Endodermal cell (in vitro differentiated cells): ENCODE data around the gene ARL15. TPM values are rescaled to one million over a fixed set of nuclear protein-coding genes. Genes with fewer than 3 reads are reported as not detected.

ENCODE experiments used
- DNase-seq: peaks from one replicate; pipeline ENCODE4 v3.0.0-alpha.2; 2017
- H3K27ac ChIP-seq: 2 replicates; pipeline ENCODE4 v1.5.1; 2013; ENCODE audit warnings: mild to moderate bottlenecking, low read depth, low read length, moderate library complexity
- H3K27me3 ChIP-seq: 2 replicates; pipeline ENCODE4 v1.6.1; 2013; ENCODE audit warnings: mild to moderate bottlenecking, low read length, moderate library complexity; ENCODE audit not compliant: insufficient read depth, control insufficient read depth, poor library complexity, severe bottlenecking
- H3K36me3 ChIP-seq: 2 replicates; pipeline ENCODE4 v1.7.0; 2013; ENCODE audit warnings: mild to moderate bottlenecking, low read length, moderate library complexity; ENCODE audit not compliant: control insufficient read depth, insufficient read depth
- H3K4me1 ChIP-seq: one replicate; pipeline ENCODE4 v1.7.0; 2013; ENCODE audit warnings: low read length; ENCODE audit not compliant: control insufficient read depth, insufficient read depth
- H3K4me3 ChIP-seq: 2 replicates; pipeline ENCODE4 v1.5.1; 2013; ENCODE audit warnings: mild to moderate bottlenecking, low read length, moderate library complexity
- H3K9ac ChIP-seq: 2 replicates; pipeline ENCODE4 v1.6.1; 2013; ENCODE audit warnings: mild to moderate bottlenecking, low read length, moderate library complexity; ENCODE audit not compliant: poor library complexity, severe bottlenecking; ENCODE audit errors: extremely low read depth
- H3K9me3 ChIP-seq: 2 replicates; pipeline ENCODE4 v1.6.1; 2013; ENCODE audit warnings: mild to moderate bottlenecking, low read length, moderate library complexity; ENCODE audit not compliant: control insufficient read depth
- H3K27ac Mint-ChIP-seq: 2 replicates; pipeline ENCODE4 v1.8.0; 2020; ENCODE audit warnings: mixed read lengths
- H3K27me3 Mint-ChIP-seq: 2 replicates; pipeline ENCODE4 v1.8.0; 2021; ENCODE audit warnings: mild to moderate bottlenecking, mixed read lengths; ENCODE audit not compliant: insufficient read depth
- H3K36me3 Mint-ChIP-seq: 2 replicates; pipeline ENCODE4 v1.8.0; 2020; ENCODE audit warnings: low read depth, mixed read lengths
- H3K4me1 Mint-ChIP-seq: 2 replicates; pipeline ENCODE4 v1.8.0; 2020; ENCODE audit warnings: mixed read lengths
- H3K4me3 Mint-ChIP-seq: 2 replicates; pipeline ENCODE4 v1.8.0; 2020; ENCODE audit warnings: mild to moderate bottlenecking, moderate library complexity, mixed read lengths
- H3K9me3 Mint-ChIP-seq: 2 replicates; pipeline ENCODE4 v1.8.0; 2020; ENCODE audit warnings: mild to moderate bottlenecking, mixed read lengths
- CTCF ChIP-seq: fragments of 200-600 bp; sonication (generic); conservative IDR thresholded peaks from 2 replicates; pipeline ENCODE4 v1.5.0; 2021; ENCODE audit warnings: antibody characterized with exemption, mild to moderate bottlenecking
- whole genome bisulfite sequencing, 2 experiments: methylation state at CpG; one replicate each; pipeline versions ENCODE4 v1.1.5 to v1.1.7; 2013; ENCODE audit warnings: missing lambda C conversion rate in 2 of 2, mixed read lengths in 1 of 2; ENCODE audit not compliant: insufficient coverage in 1 of 2, insufficient read length in 1 of 2; 5-methylcytosine and 5-hydroxymethylcytosine counted together
- total RNA-seq, 2 donors: library from RNA; stranded (reverse); fragmentation: NEBNext Ultra II Directional in 1 of 2; extraction: Animal tissue kit (Norgen Biotek cat#: 25700) in 1 of 2; gene quantifications; 2 replicates in 1 of 2; 3 replicates in 1 of 2; pipeline ENCODE4 v1.2.1, GENCODE V29; 2021

Gene ARL15
- total RNA-seq, 2 donors from 2014 or later: 23.3 to 24.0 TPM

- Histone ChIP-seq H3K27me3 (no peaks in the 10 kb centered on the region), H3K27ac (no peak overlapping the region), H3K9ac (no peak overlapping the region), H3K4me3 (no peak overlapping the region), H3K4me1 (no peaks in the 10 kb centered on the region), H3K9me3 (peaks cover 33% of the 10 kb centered on the region), H3K36me3 (no peaks in the 10 kb centered on the region)
- peaks cover 7% of the 10 kb centered on the region for H3K4me1 Mint-ChIP-seq
- no peak for TF ChIP-seq CTCF
- no peak overlapping the region for H3K4me3 Mint-ChIP-seq
- no peak for DNase-seq
- H3K27ac Mint-ChIP-seq: no peak overlapping the region
- H3K27me3 Mint-ChIP-seq: peaks cover 1% of the 10 kb centered on the region
- H3K36me3 Mint-ChIP-seq: peaks cover 6% of the 10 kb centered on the region
- peaks cover 23% of the 10 kb centered on the region for H3K9me3 Mint-ChIP-seq
Observed at GRCh38 chr5:53956632-53957031, 353.7 kb downstream of the ARL15 start.

- Mint-ChIP-seq H3K36me3 (peaks cover 6% of the 10 kb centered on the region), H3K27me3 (peaks cover 1% of the 10 kb centered on the region), H3K4me1 (peaks cover 7% of the 10 kb centered on the region), H3K4me3 (no peak overlapping the region), H3K27ac (no peak overlapping the region), H3K9me3 (peaks cover 23% of the 10 kb centered on the region)
- WGBS, 2 experiments: 77% methylated on average over 1 of the region's 1 CpG; no CpG with 5 or more reads in 1 of the 2 experiments
- H3K36me3 ChIP-seq: no peaks in the 10 kb centered on the region
- no peak overlapping the region for H3K4me3 ChIP-seq
- TF ChIP-seq CTCF: no peak
- no peak for DNase-seq
- no peak overlapping the region for H3K27ac ChIP-seq
- peaks cover 33% of the 10 kb centered on the region for H3K9me3 ChIP-seq
- no peaks in the 10 kb centered on the region for H3K4me1 ChIP-seq
- no peaks in the 10 kb centered on the region for H3K27me3 ChIP-seq
- H3K9ac ChIP-seq: no peak overlapping the region
Observed at GRCh38 chr5:53956196-53956595, 354.2 kb downstream of the ARL15 start.

- Mint-ChIP-seq H3K4me1 (peaks cover 29% of the 10 kb centered on the region), H3K27ac (no peak overlapping the region), H3K4me3 (no peak overlapping the region), H3K36me3 (no peaks in the 10 kb centered on the region), H3K9me3 (peaks cover 2% of the 10 kb centered on the region), H3K27me3 (no peaks in the 10 kb centered on the region)
- no peaks in the 10 kb centered on the region for H3K27me3 ChIP-seq
- no peak for DNase-seq
- no peak overlapping the region for H3K4me3 ChIP-seq
- no peak overlapping the region for H3K27ac ChIP-seq
- 93 to 100% methylated on average over 3 of the region's 3 CpGs for WGBS, 2 experiments
- no peak for TF ChIP-seq CTCF
- H3K36me3 ChIP-seq: no peaks in the 10 kb centered on the region
- H3K9me3 ChIP-seq: peaks cover 9% of the 10 kb centered on the region
- peaks cover 4% of the 10 kb centered on the region for H3K4me1 ChIP-seq
- H3K9ac ChIP-seq: no peak overlapping the region
Observed at GRCh38 chr5:53950621-53951020, 359.8 kb downstream of the ARL15 start.
